AG09309 (cell line): ENCODE measurements around the gene RAB5IF.

Experiments
- DNase-seq: peaks from one replicate; pipeline ENCODE4 v3.0.0-alpha.2; 2010; ENCODE audit warnings: low read depth
- H3K4me3 ChIP-seq: 2 replicates; pipeline ENCODE4 v1.5.1; 2011; ENCODE audit warnings: mild to moderate bottlenecking, low read depth, low read length, moderate library complexity; ENCODE audit not compliant: control insufficient read depth
- CTCF ChIP-seq: IDR thresholded peaks from 2 replicates; pipeline ENCODE4 v1.5.1; 2011; ENCODE audit warnings: mild to moderate bottlenecking, low read depth, low read length, inconsistent platforms; ENCODE audit not compliant: insufficient read depth, control insufficient read depth; ENCODE audit errors: missing control alignments

The RAB5IF gene

GRCh38 chr20:36571564-36572504, 33.7 kb upstream of the RAB5IF start:
- H3K4me3 ChIP-seq: no peak overlapping the region
- no peak for DNase-seq
- no peak for TF ChIP-seq CTCF

GRCh38 chr20:36572701-36573102, 32.9 kb upstream of the RAB5IF start:
- TF ChIP-seq CTCF: no peak
- DNase-seq: no peak

GRCh38 chr20:36573103-36573797, 32.3 kb upstream of the RAB5IF start, which contains the start of gene TGIF2:
Gene TGIF2, plus strand, starts transcription at chr20:36573597. Its CDS starts 5,178 bp downstream, at chr20:36578775.
- peak within 1 kb of the TSS; percentile 83 for H3K4me3 ChIP-seq
- TF ChIP-seq CTCF: no peak
- no peak for DNase-seq

More at GRCh38 chr20:36572701-36573102, 32.9 kb upstream of the RAB5IF start:
- peak overlapping the region; percentile 31 for H3K4me3 ChIP-seq

- no peak for TF ChIP-seq CTCF
- DNase-seq: no peak
- H3K4me3 ChIP-seq: peak overlapping the region; percentile 83
Observed at GRCh38 chr20:36573798-36574365, 31.7 kb upstream of the RAB5IF start.

- no peak for TF ChIP-seq CTCF
- peak overlapping the region; percentile 83 for H3K4me3 ChIP-seq
- no peak for DNase-seq
Observed at GRCh38 chr20:36574366-36575135, 31.0 kb upstream of the RAB5IF start.

GRCh38 chr20:36576081-36576445, 29.5 kb upstream of the RAB5IF start:
- no peak for TF ChIP-seq CTCF
- no peak for DNase-seq
- no peak overlapping the region for H3K4me3 ChIP-seq
